Nucleus accumbens (tissue), 56 donors: ENCODE results near the gene TRIM56.
"Not testable (repeated sequence)": the region's sequence is repeated elsewhere in the genome, so short reads cannot be mapped to it uniquely, and the experiment has no call there.

Source experiments
- DNase-seq, 56 donors: peaks; one replicate each; lab custom pipeline; 2025; lab: John Stamatoyannopoulos, UW

TRIM56 gene

GRCh38 chr7:101128040-101128834 lies 43.0 kb downstream of the TRIM56 start:
- no peak for DNase-seq

GRCh38 chr7:101129603-101130117 lies 44.4 kb downstream of the TRIM56 start:
- DNase-seq: no peak

GRCh38 chr7:101132626-101133600 lies 47.6 kb downstream of the TRIM56 start:
- DNase-seq: not testable (repeated sequence)

GRCh38 chr7:101133621-101134398 lies 48.5 kb downstream of the TRIM56 start:
- DNase-seq: no peak

- DNase-seq: peak in 15 of 56 donors; percentile 4 to 63 (median 22)
These were observed 49.2 kb downstream of the TRIM56 start for GRCh38 chr7:101134399-101134980.

- no peak for DNase-seq
These were observed 52.5 kb downstream of the TRIM56 start for GRCh38 chr7:101137651-101138212.

GRCh38 chr7:101138213-101138870 lies 53.1 kb downstream of the TRIM56 start:
- peak in 40 of 56 donors; percentile 5 to 81 (median 46) for DNase-seq

- DNase-seq: no peak
These were observed 55.0 kb downstream of the TRIM56 start for GRCh38 chr7:101140339-101140699.

GRCh38 chr7:101140746-101141382 lies 55.6 kb downstream of the TRIM56 start:
- no peak for DNase-seq
